ENCODE measurements around the gene SIM2. TPM values are rescaled to one million over a fixed set of nuclear protein-coding genes. Genes with fewer than 3 reads are reported as not detected.

SIM2 gene
- total and polyA plus RNA-seq, 8 donors: 1.2 to 1.6 (median 1.4) TPM; not detected in 2

- intact Hi-C loops (cut with DNase I): no loop called here
- TF ChIP-seq CTCF (IDR thresholded peaks at IDR 0.05): no peak
- ATAC-seq (no peak), DNase-seq (no peak)
- no peak overlapping the region for H3K4me3 ChIP-seq
- no peaks in the 10 kb centered on the region for H3K36me3 ChIP-seq
- H3K27ac ChIP-seq: no peak overlapping the region
- H3K27me3 ChIP-seq: no peaks in the 10 kb centered on the region
- no peaks in the 10 kb centered on the region for H3K9me3 ChIP-seq
- H3K4me1 ChIP-seq: no peaks in the 10 kb centered on the region
Observed at GRCh38 chr21:36759348-36760083, 60.6 kb downstream of the SIM2 start.

- no peak overlapping the region for H3K4me3 ChIP-seq
- DNase-seq: no peak
- no peak for ATAC-seq
- intact Hi-C loops (cut with DNase I): no loop called here
- no peaks in the 10 kb centered on the region for H3K27me3 ChIP-seq
- TF ChIP-seq CTCF (IDR thresholded peaks at IDR 0.05): no peak
- no peaks in the 10 kb centered on the region for H3K36me3 ChIP-seq
- H3K27ac ChIP-seq: no peak overlapping the region
- H3K9me3 ChIP-seq: no peaks in the 10 kb centered on the region
- H3K4me1 ChIP-seq: no peaks in the 10 kb centered on the region
Observed at GRCh38 chr21:36761685-36762084, 62.8 kb downstream of the SIM2 start.

- H3K4me3 ChIP-seq: no peak overlapping the region
- H3K4me1 ChIP-seq: no peaks in the 10 kb centered on the region
- ATAC-seq: no peak
- H3K27ac ChIP-seq: no peak overlapping the region
- H3K9me3 ChIP-seq: no peaks in the 10 kb centered on the region
- H3K27me3 ChIP-seq: no peaks in the 10 kb centered on the region
- intact Hi-C loops (cut with DNase I): no loop called here
- H3K36me3 ChIP-seq: no peaks in the 10 kb centered on the region
- no peak for DNase-seq
- TF ChIP-seq CTCF (IDR thresholded peaks at IDR 0.05): no peak
Observed at GRCh38 chr21:36762642-36763041, 63.7 kb downstream of the SIM2 start.

GRCh38 chr21:36763305-36763704, 64.4 kb downstream of the SIM2 start:
- Histone ChIP-seq H3K36me3 (no peaks in the 10 kb centered on the region), H3K27ac (no peak overlapping the region), H3K4me3 (no peak overlapping the region), H3K27me3 (no peaks in the 10 kb centered on the region), H3K4me1 (no peaks in the 10 kb centered on the region), H3K9me3 (no peaks in the 10 kb centered on the region)
- DNase-seq (no peak), ATAC-seq (no peak)
- TF ChIP-seq CTCF (IDR thresholded peaks at IDR 0.05): no peak
- intact Hi-C loops (cut with DNase I): no loop called here

- intact Hi-C loops (cut with DNase I): no loop called here
- Histone ChIP-seq H3K27me3 (no peaks in the 10 kb centered on the region), H3K36me3 (no peaks in the 10 kb centered on the region), H3K4me1 (no peaks in the 10 kb centered on the region), H3K27ac (no peak overlapping the region), H3K9me3 (no peaks in the 10 kb centered on the region), H3K4me3 (no peak overlapping the region)
- TF ChIP-seq CTCF (IDR thresholded peaks at IDR 0.05): no peak
- ATAC-seq (no peak), DNase-seq (no peak)
Observed at GRCh38 chr21:36765229-36765628, 66.3 kb downstream of the SIM2 start.

Data from left lung (tissue), 10 donors.